HEK293 (cell line): ENCODE measurements around the gene RAB9A.

Source experiments
- CTCF ChIA-PET: fragments of 350-600 bp; formaldehyde crosslinking; extraction: SDS; loops from one replicate; lab custom pipeline; 2021; ENCODE audit warnings: antibody characterized with exemption; lab: Yijun Ruan, JAX
- POLR2A ChIA-PET: fragments of 300-600 bp; formaldehyde crosslinking; extraction: SDS; loops from one replicate; lab custom pipeline; 2020; ENCODE audit warnings: antibody characterized with exemption, inconsistent platforms; lab: Yijun Ruan, JAX
- H3K27ac ChIP-seq: fragments of 200-500 bp; sonication (Bioruptor generic); 2 replicates; pipeline ENCODE4 v1.5.1; 2014; ENCODE audit warnings: low read depth, low read length, control low read depth, inconsistent platforms; ENCODE audit errors: extremely low read depth
- H3K36me3 ChIP-seq, 2 experiments: fragments of 200-500 bp in 1 of 2; sonication (Bioruptor generic) in 1 of 2; 1 replicate in 1 of 2; 2 replicates in 1 of 2; pipeline ENCODE4 v1.5.1; 2014 to 2017; ENCODE audit warnings: inconsistent platforms in 2 of 2, low read length in 2 of 2; ENCODE audit not compliant: control insufficient read depth in 2 of 2, insufficient read depth in 1 of 2
- H3K4me1 ChIP-seq: fragments of 200-500 bp; sonication (Bioruptor generic); 2 replicates; pipeline ENCODE4 v1.5.1; 2014; ENCODE audit warnings: mild to moderate bottlenecking, low read length, inconsistent platforms; ENCODE audit not compliant: control insufficient read depth, insufficient read depth
- H3K4me3 ChIP-seq: 2 replicates; pipeline ENCODE4 v1.5.1; 2011; ENCODE audit warnings: low read depth, mild to moderate bottlenecking, control low read depth, low read length, moderate library complexity
- H3K9me3 ChIP-seq: fragments of 200-500 bp; sonication (Bioruptor generic); 2 replicates; pipeline ENCODE4 v1.5.1; 2014; ENCODE audit warnings: low read depth, low read length, inconsistent platforms; ENCODE audit not compliant: control insufficient read depth, insufficient read depth
- FEZF1 ChIP-seq: fragments of 450-650 bp; formaldehyde crosslinking; IDR thresholded peaks from 2 replicates; pipeline ENCODE4 v1.5.1; 2016; ENCODE audit warnings: missing biosample characterization, missing genetic modification characterization
- HOXA7 ChIP-seq: sonication (generic); formaldehyde crosslinking; IDR thresholded peaks from 2 replicates; pipeline ENCODE4 v1.8.1; 2022; ENCODE audit warnings: missing genetic modification reagents, borderline replicate concordance
- KLF10 ChIP-seq: fragments of 450-650 bp; IDR thresholded peaks from 2 replicates; pipeline ENCODE4 v1.5.1; 2018; ENCODE audit warnings: missing biosample characterization, mild to moderate bottlenecking, missing genetic modification characterization
- KLF16 ChIP-seq: fragments of 450-650 bp; formaldehyde crosslinking; IDR thresholded peaks from 2 replicates; pipeline ENCODE4 v1.5.1; 2017; ENCODE audit warnings: missing biosample characterization, missing genetic modification characterization
- SCRT1 ChIP-seq: fragments of 450-650 bp; formaldehyde crosslinking; IDR thresholded peaks from 2 replicates; pipeline ENCODE4 v1.5.1; 2016; ENCODE audit warnings: missing biosample characterization, missing genetic modification characterization, borderline replicate concordance
- TRIM28 ChIP-seq: IDR thresholded peaks from 2 replicates; pipeline ENCODE4 v1.6.1; 2011; ENCODE audit warnings: low read length, control low read depth, borderline replicate concordance
- WT1 ChIP-seq: fragments of 450-650 bp; formaldehyde crosslinking; IDR thresholded peaks from 2 replicates; pipeline ENCODE4 v1.5.1; 2016; ENCODE audit warnings: missing biosample characterization, missing genetic modification characterization
- ZNF121 ChIP-seq: fragments of 450-650 bp; formaldehyde crosslinking; IDR thresholded peaks from 2 replicates; pipeline ENCODE4 v1.5.1; 2016; ENCODE audit warnings: missing biosample characterization, missing genetic modification characterization
- ZNF133 ChIP-seq: fragments of 450-650 bp; formaldehyde crosslinking; IDR thresholded peaks from 2 replicates; pipeline ENCODE4 v1.5.1; 2016; ENCODE audit warnings: missing biosample characterization, missing genetic modification characterization
- ZNF140 ChIP-seq: fragments of 450-650 bp; formaldehyde crosslinking; IDR thresholded peaks from 2 replicates; pipeline ENCODE4 v1.5.1; 2016; ENCODE audit warnings: missing biosample characterization, missing genetic modification characterization
- ZNF473 ChIP-seq: fragments of 450-650 bp; formaldehyde crosslinking; IDR thresholded peaks from 2 replicates; pipeline ENCODE4 v1.5.1; 2017; ENCODE audit warnings: missing biosample characterization, missing genetic modification characterization
- ZNF501 ChIP-seq: fragments of 450-650 bp; formaldehyde crosslinking; IDR thresholded peaks from 2 replicates; pipeline ENCODE4 v1.5.1; 2016; ENCODE audit warnings: missing biosample characterization, missing genetic modification characterization
- ZNF514 ChIP-seq: fragments of 450-650 bp; formaldehyde crosslinking; IDR thresholded peaks from 2 replicates; pipeline ENCODE4 v1.5.1; 2016; ENCODE audit warnings: missing biosample characterization, missing genetic modification characterization
- ZNF544 ChIP-seq: fragments of 450-650 bp; formaldehyde crosslinking; IDR thresholded peaks from 2 replicates; pipeline ENCODE4 v1.5.0; 2017; ENCODE audit warnings: missing biosample characterization, missing genetic modification characterization
- ZNF571 ChIP-seq: fragments of 450-650 bp; formaldehyde crosslinking; IDR thresholded peaks from 2 replicates; pipeline ENCODE4 v1.5.0; 2017; ENCODE audit warnings: missing biosample characterization, missing genetic modification characterization
- ZNF621 ChIP-seq: fragments of 450-650 bp; formaldehyde crosslinking; IDR thresholded peaks from 2 replicates; pipeline ENCODE4 v1.5.1; 2017; ENCODE audit warnings: missing biosample characterization, missing genetic modification characterization
- ZNF629 ChIP-seq: fragments of 450-650 bp; formaldehyde crosslinking; IDR thresholded peaks from 2 replicates; pipeline ENCODE4 v1.5.1; 2017; ENCODE audit warnings: missing biosample characterization, missing genetic modification characterization
- ZNF660 ChIP-seq: fragments of 450-650 bp; IDR thresholded peaks from 2 replicates; pipeline ENCODE4 v1.5.1; 2018; ENCODE audit warnings: missing biosample characterization, mild to moderate bottlenecking, missing genetic modification characterization
- ZNF692 ChIP-seq: fragments of 450-650 bp; formaldehyde crosslinking; IDR thresholded peaks from 2 replicates; pipeline ENCODE4 v1.5.1; 2016; ENCODE audit warnings: missing biosample characterization, missing genetic modification characterization
- ZNF777 ChIP-seq: fragments of 450-650 bp; formaldehyde crosslinking; IDR thresholded peaks from 2 replicates; pipeline ENCODE4 v1.5.1; 2017; ENCODE audit warnings: missing biosample characterization, missing genetic modification characterization, borderline replicate concordance
- TF ChIP-seq, protein P1 (sequence below): fragments of 450-650 bp; formaldehyde crosslinking; IDR thresholded peaks from 2 replicates; pipeline ENCODE4 v1.5.1; 2016; ENCODE audit warnings: missing biosample characterization, missing genetic modification characterization
- TF ChIP-seq, protein P2 (sequence below): fragments of 450-650 bp; formaldehyde crosslinking; IDR thresholded peaks from 2 replicates; pipeline ENCODE4 v1.5.1; 2017; ENCODE audit warnings: missing biosample characterization, missing genetic modification characterization
- TF ChIP-seq, protein P3 (sequence below): fragments of 450-650 bp; formaldehyde crosslinking; IDR thresholded peaks from 2 replicates; pipeline ENCODE4 v1.5.1; 2017; ENCODE audit warnings: missing biosample characterization, missing genetic modification characterization
- TF ChIP-seq, protein P4 (sequence below): fragments of 450-650 bp; formaldehyde crosslinking; IDR thresholded peaks from 2 replicates; pipeline ENCODE4 v1.5.1; 2016; ENCODE audit warnings: missing biosample characterization, missing genetic modification characterization
- TF ChIP-seq, protein P5 (sequence below): fragments of 450-650 bp; formaldehyde crosslinking; IDR thresholded peaks from 2 replicates; pipeline ENCODE4 v1.5.1; 2016; ENCODE audit warnings: missing biosample characterization, missing genetic modification characterization, borderline replicate concordance

The RAB9A gene

DNA sequence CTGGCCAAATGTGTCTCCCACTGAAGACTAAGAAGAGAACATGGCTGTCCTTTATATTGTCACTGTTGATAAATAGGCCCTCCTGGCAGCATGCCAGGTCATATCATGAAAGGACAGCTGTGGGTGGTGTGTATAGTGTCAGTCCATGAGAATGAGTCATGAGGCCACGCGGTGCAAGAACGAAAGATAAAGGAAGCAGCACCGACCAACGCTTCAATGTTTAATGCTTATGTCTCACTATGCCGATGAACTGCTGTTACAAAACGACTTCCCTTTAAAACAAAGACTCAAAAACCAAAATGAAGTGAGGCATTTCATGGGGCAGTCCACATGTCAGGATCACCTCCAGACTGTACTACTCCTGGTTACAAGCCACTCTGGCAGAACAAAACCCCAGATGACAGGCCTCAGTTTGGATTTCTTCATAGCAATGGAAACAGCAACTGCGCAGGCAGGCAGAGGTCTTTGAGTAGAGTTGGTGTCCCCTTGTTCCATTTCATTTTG is 41.2 kb upstream of the RAB9A start:
- CTCF ChIA-PET, result interaction anchor here (0.6 to 2.5 kb wide), 3 partner anchors 137 to 143 kb away, joined by 3 to 28 read pairs (median 12); no protein-coding TSS in a partner anchor
- H3K27ac ChIP-seq, result peak overlapping the region; percentile 64
- no peaks in the 10 kb centered on the region for H3K36me3 ChIP-seq
- POLR2A ChIA-PET, result no interaction called here
- H3K9me3 ChIP-seq, result no peaks in the 10 kb centered on the region
- H3K4me1 ChIP-seq, result peaks cover 11% of the 10 kb centered on the region
- H3K4me3 ChIP-seq, result no peak overlapping the region
- TF ChIP-seq KLF10 (tag by site-specific recombination) (peak; percentile 90), ZNF544 (tag by site-specific recombination) (no peak; the same call in none of the 2 replicates), ZNF501 (tag by site-specific recombination) (no peak), FEZF1 (tag by site-specific recombination) (no peak), ZNF660 (peak; percentile 99), SCRT1 (tag by site-specific recombination) (no peak), ZNF692 (tag by site-specific recombination) (peak; percentile 77), ZNF133 (no peak), ZNF571 (tag by site-specific recombination) (peak; percentile 88; the same call in 1 of the 2 replicates), WT1 (no peak), ZNF777 (tag by site-specific recombination) (no peak), ZNF140 (no peak), ZNF514 (tag by site-specific recombination) (no peak; the same call in 1 of the 2 replicates), HOXA7 (no peak), ZNF629 (peak; percentile 93), ZNF121 (tag by site-specific recombination) (no peak), KLF16 (tag by site-specific recombination) (no peak), ZNF473 (tag by site-specific recombination) (no peak), ZNF621 (tag by site-specific recombination) (no peak), TRIM28 (peak; percentile 47; the same call in 1 of the 2 replicates)
- TF ChIP-seq, protein P1, sequence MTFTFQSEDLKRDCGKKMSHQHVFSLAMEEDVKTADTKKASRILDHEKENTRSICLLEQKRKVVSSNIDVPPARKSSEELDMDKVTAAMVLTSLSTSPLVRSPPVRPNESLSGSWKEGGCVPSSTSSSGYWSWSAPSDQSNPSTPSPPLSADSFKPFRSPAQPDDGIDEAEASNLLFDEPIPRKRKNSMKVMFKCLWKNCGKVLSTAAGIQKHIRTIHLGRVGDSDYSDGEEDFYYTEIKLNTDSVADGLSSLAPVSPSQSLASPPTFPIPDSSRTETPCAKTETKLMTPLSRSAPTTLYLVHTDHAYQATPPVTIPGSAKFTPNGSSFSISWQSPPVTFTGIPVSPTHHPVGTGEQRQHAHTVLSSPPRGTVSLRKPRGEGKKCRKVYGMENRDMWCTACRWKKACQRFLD (tag by site-specific recombination), result no peak
- TF ChIP-seq, protein P2, sequence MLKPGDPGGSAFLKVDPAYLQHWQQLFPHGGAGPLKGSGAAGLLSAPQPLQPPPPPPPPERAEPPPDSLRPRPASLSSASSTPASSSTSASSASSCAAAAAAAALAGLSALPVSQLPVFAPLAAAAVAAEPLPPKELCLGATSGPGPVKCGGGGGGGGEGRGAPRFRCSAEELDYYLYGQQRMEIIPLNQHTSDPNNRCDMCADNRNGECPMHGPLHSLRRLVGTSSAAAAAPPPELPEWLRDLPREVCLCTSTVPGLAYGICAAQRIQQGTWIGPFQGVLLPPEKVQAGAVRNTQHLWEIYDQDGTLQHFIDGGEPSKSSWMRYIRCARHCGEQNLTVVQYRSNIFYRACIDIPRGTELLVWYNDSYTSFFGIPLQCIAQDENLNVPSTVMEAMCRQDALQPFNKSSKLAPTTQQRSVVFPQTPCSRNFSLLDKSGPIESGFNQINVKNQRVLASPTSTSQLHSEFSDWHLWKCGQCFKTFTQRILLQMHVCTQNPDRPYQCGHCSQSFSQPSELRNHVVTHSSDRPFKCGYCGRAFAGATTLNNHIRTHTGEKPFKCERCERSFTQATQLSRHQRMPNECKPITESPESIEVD (tag by site-specific recombination), result no peak
- TF ChIP-seq, protein P3, sequence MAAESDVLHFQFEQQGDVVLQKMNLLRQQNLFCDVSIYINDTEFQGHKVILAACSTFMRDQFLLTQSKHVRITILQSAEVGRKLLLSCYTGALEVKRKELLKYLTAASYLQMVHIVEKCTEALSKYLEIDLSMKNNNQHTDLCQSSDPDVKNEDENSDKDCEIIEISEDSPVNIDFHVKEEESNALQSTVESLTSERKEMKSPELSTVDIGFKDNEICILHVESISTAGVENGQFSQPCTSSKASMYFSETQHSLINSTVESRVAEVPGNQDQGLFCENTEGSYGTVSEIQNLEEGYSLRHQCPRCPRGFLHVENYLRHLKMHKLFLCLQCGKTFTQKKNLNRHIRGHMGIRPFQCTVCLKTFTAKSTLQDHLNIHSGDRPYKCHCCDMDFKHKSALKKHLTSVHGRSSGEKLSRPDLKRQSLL, result no peak
- TF ChIP-seq, protein P4, sequence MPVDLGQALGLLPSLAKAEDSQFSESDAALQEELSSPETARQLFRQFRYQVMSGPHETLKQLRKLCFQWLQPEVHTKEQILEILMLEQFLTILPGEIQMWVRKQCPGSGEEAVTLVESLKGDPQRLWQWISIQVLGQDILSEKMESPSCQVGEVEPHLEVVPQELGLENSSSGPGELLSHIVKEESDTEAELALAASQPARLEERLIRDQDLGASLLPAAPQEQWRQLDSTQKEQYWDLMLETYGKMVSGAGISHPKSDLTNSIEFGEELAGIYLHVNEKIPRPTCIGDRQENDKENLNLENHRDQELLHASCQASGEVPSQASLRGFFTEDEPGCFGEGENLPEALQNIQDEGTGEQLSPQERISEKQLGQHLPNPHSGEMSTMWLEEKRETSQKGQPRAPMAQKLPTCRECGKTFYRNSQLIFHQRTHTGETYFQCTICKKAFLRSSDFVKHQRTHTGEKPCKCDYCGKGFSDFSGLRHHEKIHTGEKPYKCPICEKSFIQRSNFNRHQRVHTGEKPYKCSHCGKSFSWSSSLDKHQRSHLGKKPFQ (tag by site-specific recombination), result peak; percentile 76
- TF ChIP-seq, protein P5, sequence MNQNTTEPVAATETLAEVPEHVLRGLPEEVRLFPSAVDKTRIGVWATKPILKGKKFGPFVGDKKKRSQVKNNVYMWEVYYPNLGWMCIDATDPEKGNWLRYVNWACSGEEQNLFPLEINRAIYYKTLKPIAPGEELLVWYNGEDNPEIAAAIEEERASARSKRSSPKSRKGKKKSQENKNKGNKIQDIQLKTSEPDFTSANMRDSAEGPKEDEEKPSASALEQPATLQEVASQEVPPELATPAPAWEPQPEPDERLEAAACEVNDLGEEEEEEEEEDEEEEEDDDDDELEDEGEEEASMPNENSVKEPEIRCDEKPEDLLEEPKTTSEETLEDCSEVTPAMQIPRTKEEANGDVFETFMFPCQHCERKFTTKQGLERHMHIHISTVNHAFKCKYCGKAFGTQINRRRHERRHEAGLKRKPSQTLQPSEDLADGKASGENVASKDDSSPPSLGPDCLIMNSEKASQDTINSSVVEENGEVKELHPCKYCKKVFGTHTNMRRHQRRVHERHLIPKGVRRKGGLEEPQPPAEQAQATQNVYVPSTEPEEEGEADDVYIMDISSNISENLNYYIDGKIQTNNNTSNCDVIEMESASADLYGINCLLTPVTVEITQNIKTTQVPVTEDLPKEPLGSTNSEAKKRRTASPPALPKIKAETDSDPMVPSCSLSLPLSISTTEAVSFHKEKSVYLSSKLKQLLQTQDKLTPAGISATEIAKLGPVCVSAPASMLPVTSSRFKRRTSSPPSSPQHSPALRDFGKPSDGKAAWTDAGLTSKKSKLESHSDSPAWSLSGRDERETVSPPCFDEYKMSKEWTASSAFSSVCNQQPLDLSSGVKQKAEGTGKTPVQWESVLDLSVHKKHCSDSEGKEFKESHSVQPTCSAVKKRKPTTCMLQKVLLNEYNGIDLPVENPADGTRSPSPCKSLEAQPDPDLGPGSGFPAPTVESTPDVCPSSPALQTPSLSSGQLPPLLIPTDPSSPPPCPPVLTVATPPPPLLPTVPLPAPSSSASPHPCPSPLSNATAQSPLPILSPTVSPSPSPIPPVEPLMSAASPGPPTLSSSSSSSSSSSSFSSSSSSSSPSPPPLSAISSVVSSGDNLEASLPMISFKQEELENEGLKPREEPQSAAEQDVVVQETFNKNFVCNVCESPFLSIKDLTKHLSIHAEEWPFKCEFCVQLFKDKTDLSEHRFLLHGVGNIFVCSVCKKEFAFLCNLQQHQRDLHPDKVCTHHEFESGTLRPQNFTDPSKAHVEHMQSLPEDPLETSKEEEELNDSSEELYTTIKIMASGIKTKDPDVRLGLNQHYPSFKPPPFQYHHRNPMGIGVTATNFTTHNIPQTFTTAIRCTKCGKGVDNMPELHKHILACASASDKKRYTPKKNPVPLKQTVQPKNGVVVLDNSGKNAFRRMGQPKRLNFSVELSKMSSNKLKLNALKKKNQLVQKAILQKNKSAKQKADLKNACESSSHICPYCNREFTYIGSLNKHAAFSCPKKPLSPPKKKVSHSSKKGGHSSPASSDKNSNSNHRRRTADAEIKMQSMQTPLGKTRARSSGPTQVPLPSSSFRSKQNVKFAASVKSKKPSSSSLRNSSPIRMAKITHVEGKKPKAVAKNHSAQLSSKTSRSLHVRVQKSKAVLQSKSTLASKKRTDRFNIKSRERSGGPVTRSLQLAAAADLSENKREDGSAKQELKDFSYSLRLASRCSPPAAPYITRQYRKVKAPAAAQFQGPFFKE (tag by site-specific recombination), result no peak
